Measurements from ENCODE around the gene SMDT1. TPM values are rescaled to one million over a fixed set of nuclear protein-coding genes. Genes with fewer than 3 reads are reported as not detected.

Gene SMDT1
- total and polyA plus RNA-seq, 2 donors (not counting 1 experiment from before 2014, with no cell fraction given) = 122 to 140 TPM

- Mint-ChIP-seq H3K27me3 (no peaks in the 10 kb centered on the region), H3K4me3 (peak overlapping the region; percentile 96), H3K27ac (peak overlapping the region; percentile 97), H3K4me1 (peaks cover 38% of the 10 kb centered on the region), H3K9me3 (ENCODE audit: insufficient read depth) (no peaks in the 10 kb centered on the region)
- Histone ChIP-seq H4K20me1 (ENCODE audit: control insufficient read depth, insufficient read depth, low read length, poor library complexity, severe bottlenecking) (peaks cover 5% of the 10 kb centered on the region), H3K36me3 (replicated peaks in 1 of 2; ENCODE audit: control extremely low read depth in 1 of 2, control insufficient read depth in 1 of 2, extremely low read depth in 1 of 2, insufficient read depth in 2 of 2, low read length in 1 of 2) (peaks cover 0 to 20% of the 10 kb centered on the region in 2 experiments), H3K27me3 (replicated peaks in 1 of 4; ENCODE audit: control extremely low read depth in 1 of 4, control insufficient read depth in 3 of 4, insufficient read depth in 4 of 4, low read length in 3 of 4) (no peaks in the 10 kb centered on the region), H3K4me3 (ENCODE audit: control extremely low read depth in 1 of 5, extremely low read depth in 1 of 5, insufficient read depth in 1 of 5, low read depth in 2 of 5, low read length in 4 of 5) (peak overlapping the region; percentile 26 to 89 (median 70)), H3K9me3 (ENCODE audit: control extremely low read depth in 1 of 3, control insufficient read depth in 2 of 3, insufficient read depth in 1 of 3, low read length in 2 of 3) (no peaks in the 10 kb centered on the region), H2AFZ (ENCODE audit: insufficient read depth, low read depth, low read length, poor library complexity, severe bottlenecking) (peak overlapping the region; percentile 90), H3K9ac (ENCODE audit: low read length) (peak overlapping the region; percentile 97), H3K4me2 (replicated peaks; ENCODE audit: low read depth, low read length, poor library complexity, severe bottlenecking) (peak overlapping the region; percentile 88), H3K4me1 (ENCODE audit: control insufficient read depth in 2 of 2, insufficient read depth in 2 of 2, low read length in 2 of 2) (peaks cover 26 to 41% of the 10 kb centered on the region in 2 donors), H3K27ac (ENCODE audit: low read length in 2 of 2) (peak overlapping the region; percentile 99), H3K79me2 (ENCODE audit: control insufficient read depth, insufficient read depth, low read length) (peaks cover 42% of the 10 kb centered on the region)
- ChIA-PET POLR2A (interaction anchor here (0.6 to 4.0 kb wide), 7 partner anchors 9 to 1260 kb away, joined by 4 to 45 read pairs (median 5); partner anchors contain the start of genes NAGA, NDUFA6, POLDIP3 and WBP2NL), CTCF (interaction anchor here (1.1 to 4.0 kb wide), 4 partner anchors 12 to 382 kb away, joined by 4 to 41 read pairs (median 4); partner anchors contain the start of gene NDUFA6)
- no peak for TF ChIP-seq CTCF (IDR thresholded peaks at IDR 0.05)
- ATAC-seq (ENCODE audit: low read depth) (no peak), DNase-seq (no peak)
- intact Hi-C loops (cut with micrococcal nuclease) = loop anchor here (1.0 to 2.0 kb wide), 4 partner anchors 8 to 792 kb away; partner anchors contain the start of genes NAGA, NDUFA6 and RANGAP1
- 69% methylated on average over 23 of the region's 24 CpGs for WGBS (ENCODE audit: insufficient coverage)
Observed at GRCh38 chr22:42078469-42079318, 806 bp upstream of the SMDT1 start.

- POLR2A ChIA-PET = interaction anchor here (0.7 to 4.0 kb wide), 7 partner anchors 10 to 575 kb away, joined by 3 to 45 read pairs (median 4); partner anchors contain the start of genes CCDC134, NAGA, NDUFA6 and WBP2NL
Observed at GRCh38 chr22:42080287-42080686, 787 bp downstream of the SMDT1 start.

More at GRCh38 chr22:42080287-42080686, 787 bp downstream of the SMDT1 start:
- intact Hi-C loops (cut with micrococcal nuclease) = no loop called here
- Histone ChIP-seq H3K36me3 (replicated peaks in 1 of 2; ENCODE audit: control extremely low read depth in 1 of 2, control insufficient read depth in 1 of 2, extremely low read depth in 1 of 2, insufficient read depth in 2 of 2, low read length in 1 of 2) (peaks cover 0 to 34% of the 10 kb centered on the region in 2 experiments), H3K4me2 (replicated peaks; ENCODE audit: low read depth, low read length, poor library complexity, severe bottlenecking) (peak overlapping the region; percentile 88), H4K20me1 (ENCODE audit: control insufficient read depth, insufficient read depth, low read length, poor library complexity, severe bottlenecking) (peaks cover 7% of the 10 kb centered on the region), H3K9ac (ENCODE audit: low read length) (peak overlapping the region; percentile 97), H2AFZ (ENCODE audit: insufficient read depth, low read depth, low read length, poor library complexity, severe bottlenecking) (peak overlapping the region; percentile 90), H3K27me3 (replicated peaks in 1 of 4; ENCODE audit: control extremely low read depth in 1 of 4, control insufficient read depth in 3 of 4, insufficient read depth in 4 of 4, low read length in 3 of 4) (no peaks in the 10 kb centered on the region), H3K27ac (ENCODE audit: low read length in 2 of 2) (peak overlapping the region; percentile 99), H3K4me1 (ENCODE audit: control insufficient read depth in 2 of 2, insufficient read depth in 2 of 2, low read length in 2 of 2) (peaks cover 18 to 25% of the 10 kb centered on the region in 2 donors), H3K9me3 (ENCODE audit: control extremely low read depth in 1 of 3, control insufficient read depth in 2 of 3, insufficient read depth in 1 of 3, low read length in 2 of 3) (no peaks in the 10 kb centered on the region), H3K79me2 (ENCODE audit: control insufficient read depth, insufficient read depth, low read length) (peaks cover 58% of the 10 kb centered on the region), H3K4me3 (ENCODE audit: control extremely low read depth in 1 of 5, extremely low read depth in 1 of 5, insufficient read depth in 1 of 5, low read depth in 2 of 5, low read length in 4 of 5) (peak overlapping the region; percentile 66 to 92 (median 86))
- DNase-seq (no peak), ATAC-seq (ENCODE audit: low read depth) (no peak)
- no peak for TF ChIP-seq EZH2 (IDR thresholded peaks at IDR 0.05; ENCODE audit: borderline replicate concordance, insufficient read depth, low read depth, low read length, poor library complexity, severe bottlenecking)
- TF ChIP-seq CTCF (IDR thresholded peaks at IDR 0.05) = no peak
- Mint-ChIP-seq H3K9me3 (ENCODE audit: insufficient read depth) (no peaks in the 10 kb centered on the region), H3K4me3 (peak overlapping the region; percentile 96), H3K4me1 (peaks cover 37% of the 10 kb centered on the region), H3K27me3 (no peaks in the 10 kb centered on the region), H3K27ac (peak overlapping the region; percentile 97)
- CTCF ChIA-PET = interaction anchor here (0.9 to 4.0 kb wide), 5 partner anchors 10 to 364 kb away, joined by 3 to 41 read pairs (median 4); partner anchors contain the start of gene NDUFA6
- WGBS (ENCODE audit: insufficient coverage) = 0% methylated on average over 7 of the region's 14 CpGs
